HEK293 (cell line): ENCODE measurements around the gene FRMD4A.

Experiments
- CTCF ChIA-PET: fragments of 350-600 bp; formaldehyde crosslinking; extraction: SDS; loops from one replicate; lab custom pipeline; 2021; ENCODE audit warnings: antibody characterized with exemption; lab: Yijun Ruan, JAX
- POLR2A ChIA-PET: fragments of 300-600 bp; formaldehyde crosslinking; extraction: SDS; loops from one replicate; lab custom pipeline; 2020; ENCODE audit warnings: antibody characterized with exemption, inconsistent platforms; lab: Yijun Ruan, JAX
- H3K27ac ChIP-seq: fragments of 200-500 bp; sonication (Bioruptor generic); 2 replicates; pipeline ENCODE4 v1.5.1; 2014; ENCODE audit warnings: low read depth, low read length, control low read depth, inconsistent platforms; ENCODE audit errors: extremely low read depth
- H3K36me3 ChIP-seq, 2 experiments: fragments of 200-500 bp in 1 of 2; sonication (Bioruptor generic) in 1 of 2; 1 replicate in 1 of 2; 2 replicates in 1 of 2; pipeline ENCODE4 v1.5.1; 2014 to 2017; ENCODE audit warnings: inconsistent platforms in 2 of 2, low read length in 2 of 2; ENCODE audit not compliant: control insufficient read depth in 2 of 2, insufficient read depth in 1 of 2
- H3K4me1 ChIP-seq: fragments of 200-500 bp; sonication (Bioruptor generic); 2 replicates; pipeline ENCODE4 v1.5.1; 2014; ENCODE audit warnings: mild to moderate bottlenecking, low read length, inconsistent platforms; ENCODE audit not compliant: control insufficient read depth, insufficient read depth
- H3K4me3 ChIP-seq: 2 replicates; pipeline ENCODE4 v1.5.1; 2011; ENCODE audit warnings: low read depth, mild to moderate bottlenecking, control low read depth, low read length, moderate library complexity
- H3K9me3 ChIP-seq: fragments of 200-500 bp; sonication (Bioruptor generic); 2 replicates; pipeline ENCODE4 v1.5.1; 2014; ENCODE audit warnings: low read depth, low read length, inconsistent platforms; ENCODE audit not compliant: control insufficient read depth, insufficient read depth
- AEBP2 ChIP-seq: fragments of 450-650 bp; formaldehyde crosslinking; IDR thresholded peaks from 2 replicates; pipeline ENCODE4 v1.5.1; 2016; ENCODE audit warnings: missing biosample characterization, missing genetic modification characterization, borderline replicate concordance
- BCL6B ChIP-seq: fragments of 450-650 bp; formaldehyde crosslinking; IDR thresholded peaks from 2 replicates; pipeline ENCODE4 v1.5.1; 2017; ENCODE audit warnings: missing biosample characterization, missing genetic modification characterization
- EGR2 ChIP-seq: fragments of 450-650 bp; formaldehyde crosslinking; IDR thresholded peaks from 2 replicates; pipeline ENCODE4 v1.5.1; 2016; ENCODE audit warnings: low read depth, missing biosample characterization, missing genetic modification characterization
- PRDM6 ChIP-seq: fragments of 450-650 bp; formaldehyde crosslinking; IDR thresholded peaks from 2 replicates; pipeline ENCODE4 v1.5.1; 2017; ENCODE audit warnings: missing biosample characterization, missing genetic modification characterization
- ZBTB11 ChIP-seq: fragments of 450-650 bp; formaldehyde crosslinking; conservative IDR thresholded peaks from 2 replicates; pipeline ENCODE4 v1.5.1; 2016; ENCODE audit warnings: low read depth, missing biosample characterization, missing genetic modification characterization
- ZBTB17 ChIP-seq: fragments of 450-650 bp; formaldehyde crosslinking; IDR thresholded peaks from 2 replicates; pipeline ENCODE4 v1.5.1; 2016; ENCODE audit warnings: missing biosample characterization, missing genetic modification characterization
- ZBTB8A ChIP-seq: fragments of 450-650 bp; formaldehyde crosslinking; IDR thresholded peaks from 2 replicates; pipeline ENCODE4 v1.5.1; 2016; ENCODE audit warnings: missing biosample characterization, missing genetic modification characterization
- ZNF24 ChIP-seq: fragments of 450-650 bp; formaldehyde crosslinking; IDR thresholded peaks from 2 replicates; pipeline ENCODE4 v1.5.1; 2016; ENCODE audit warnings: missing biosample characterization, missing genetic modification characterization
- ZNF280D ChIP-seq: fragments of 450-650 bp; formaldehyde crosslinking; IDR thresholded peaks from 2 replicates; pipeline ENCODE4 v1.5.1; 2016; ENCODE audit warnings: missing biosample characterization, missing genetic modification characterization
- ZNF335 ChIP-seq: fragments of 450-650 bp; formaldehyde crosslinking; conservative IDR thresholded peaks from 2 replicates; pipeline ENCODE4 v1.5.1; 2016; ENCODE audit warnings: missing biosample characterization, missing genetic modification characterization
- ZNF354C ChIP-seq: fragments of 450-650 bp; formaldehyde crosslinking; IDR thresholded peaks from 2 replicates; pipeline ENCODE4 v1.5.1; 2016; ENCODE audit warnings: missing biosample characterization, missing genetic modification characterization, low read depth, borderline replicate concordance
- ZNF37A ChIP-seq: fragments of 450-650 bp; IDR thresholded peaks from 2 replicates; pipeline ENCODE4 v1.5.1; 2018; ENCODE audit warnings: missing biosample characterization, missing genetic modification characterization
- ZNF391 ChIP-seq: fragments of 450-650 bp; formaldehyde crosslinking; IDR thresholded peaks from 2 replicates; pipeline ENCODE4 v1.5.1; 2016; ENCODE audit warnings: low read depth, missing biosample characterization, missing genetic modification characterization, borderline replicate concordance
- ZNF544 ChIP-seq: fragments of 450-650 bp; formaldehyde crosslinking; IDR thresholded peaks from 2 replicates; pipeline ENCODE4 v1.5.0; 2017; ENCODE audit warnings: missing biosample characterization, missing genetic modification characterization
- ZNF560 ChIP-seq: fragments of 450-650 bp; formaldehyde crosslinking; IDR thresholded peaks from 2 replicates; pipeline ENCODE4 v1.5.1; 2017; ENCODE audit warnings: missing biosample characterization, missing genetic modification characterization, borderline replicate concordance
- ZNF571 ChIP-seq: fragments of 450-650 bp; formaldehyde crosslinking; IDR thresholded peaks from 2 replicates; pipeline ENCODE4 v1.5.0; 2017; ENCODE audit warnings: missing biosample characterization, missing genetic modification characterization
- ZNF610 ChIP-seq: fragments of 450-650 bp; formaldehyde crosslinking; IDR thresholded peaks from 2 replicates; pipeline ENCODE4 v1.5.1; 2016; ENCODE audit warnings: missing biosample characterization, missing genetic modification characterization, borderline replicate concordance
- ZNF639 ChIP-seq: fragments of 450-650 bp; formaldehyde crosslinking; IDR thresholded peaks from 2 replicates; pipeline ENCODE4 v1.5.1; 2016; ENCODE audit warnings: missing biosample characterization, missing genetic modification characterization
- ZNF658 ChIP-seq: fragments of 450-650 bp; formaldehyde crosslinking; IDR thresholded peaks from 2 replicates; pipeline ENCODE4; 2016; ENCODE audit warnings: missing biosample characterization, missing genetic modification characterization
- ZNF692 ChIP-seq: fragments of 450-650 bp; formaldehyde crosslinking; IDR thresholded peaks from 2 replicates; pipeline ENCODE4 v1.5.1; 2016; ENCODE audit warnings: missing biosample characterization, missing genetic modification characterization
- ZNF785 ChIP-seq: fragments of 450-650 bp; formaldehyde crosslinking; IDR thresholded peaks from 2 replicates; pipeline ENCODE4 v1.5.1; 2016; ENCODE audit warnings: missing biosample characterization, missing genetic modification characterization
- ZNF830 ChIP-seq: fragments of 450-650 bp; IDR thresholded peaks from 2 replicates; pipeline ENCODE4 v1.5.0; 2018; ENCODE audit warnings: missing biosample characterization, missing genetic modification characterization, low read depth, mild to moderate bottlenecking, moderate library complexity

FRMD4A gene

GRCh38 chr10:13816195-13816925, 514.4 kb downstream of the FRMD4A start:
- Histone ChIP-seq H3K9me3 (no peaks in the 10 kb centered on the region), H3K4me1 (no peaks in the 10 kb centered on the region), H3K4me3 (no peak overlapping the region), H3K36me3 (no peaks in the 10 kb centered on the region), H3K27ac (no peak overlapping the region)
- CTCF ChIA-PET = no interaction called here
- POLR2A ChIA-PET = no interaction called here
- TF ChIP-seq ZNF785 (tag by site-specific recombination) = no peak
- TF ChIP-seq ZNF571 (tag by site-specific recombination) = no peak
- TF ChIP-seq ZBTB8A (tag by site-specific recombination) = peak; percentile 50
- no peak for TF ChIP-seq ZNF692 (tag by site-specific recombination)
- 0 out of 2 replicates have a peak, but pooled peaks have one; percentile 20 for TF ChIP-seq ZBTB17 (tag by site-specific recombination)
- peak; percentile 64; the same call in 1 of the 2 replicates for TF ChIP-seq PRDM6
- TF ChIP-seq ZNF830 (tag by site-specific recombination) = no peak
- no peak for TF ChIP-seq ZBTB11 (tag by site-specific recombination)
- TF ChIP-seq ZNF610 (tag by site-specific recombination) = 0 out of 2 replicates have a peak, but pooled peaks have one; percentile 43
- no peak for TF ChIP-seq ZNF544 (tag by site-specific recombination)
- no peak for TF ChIP-seq ZNF391 (tag by site-specific recombination)
- no peak for TF ChIP-seq AEBP2 (tag by site-specific recombination)
- no peak for TF ChIP-seq ZNF335
- 0 out of 2 replicates have a peak, but pooled peaks have one; percentile 26 for TF ChIP-seq ZNF24 (tag by site-specific recombination)
- TF ChIP-seq ZNF658 (tag by site-specific recombination) = no peak
- no peak for TF ChIP-seq ZNF560 (tag by site-specific recombination)
- TF ChIP-seq ZNF639 (tag by site-specific recombination) = no peak
- 0 out of 2 replicates have a peak, but pooled peaks have one; percentile 68 for TF ChIP-seq ZNF280D
- TF ChIP-seq EGR2 (tag by site-specific recombination) = no peak
- TF ChIP-seq ZNF37A (tag by site-specific recombination) = no peak
- peak; percentile 55 for TF ChIP-seq BCL6B (tag by site-specific recombination)
- no peak for TF ChIP-seq ZNF354C
